ENCODE results near the gene LMAN1L.

LMAN1L gene

GRCh38 chr15:74831813-74832495 is 19.3 kb downstream of the LMAN1L start:
- H3K4me3 ChIP-seq (ENCODE audit: low read depth, low read length), result no peak overlapping the region
- no peak for DNase-seq (ENCODE audit: low read depth)

- DNase-seq (ENCODE audit: low read depth), result no peak
- H3K4me3 ChIP-seq (ENCODE audit: low read depth, low read length), result no peak overlapping the region
Measured at GRCh38 chr15:74832826-74833225, 20.2 kb downstream of the LMAN1L start.

GRCh38 chr15:74833376-74834107 is 20.9 kb downstream of the LMAN1L start:
- H3K4me3 ChIP-seq (ENCODE audit: low read depth, low read length), result no peak overlapping the region
- no peak for DNase-seq (ENCODE audit: low read depth)

GRCh38 chr15:74835312-74835823 is 22.7 kb downstream of the LMAN1L start:
- DNase-seq (ENCODE audit: low read depth), result no peak
- no peak overlapping the region for H3K4me3 ChIP-seq (ENCODE audit: low read depth, low read length)

- DNase-seq (ENCODE audit: low read depth), result no peak
- H3K4me3 ChIP-seq (ENCODE audit: low read depth, low read length), result no peak overlapping the region
Measured at GRCh38 chr15:74836846-74837245, 24.2 kb downstream of the LMAN1L start.

- no peak overlapping the region for H3K4me3 ChIP-seq (ENCODE audit: low read depth, low read length)
- DNase-seq (ENCODE audit: low read depth), result no peak
Measured at GRCh38 chr15:74837482-74838136, 25.0 kb downstream of the LMAN1L start.

GRCh38 chr15:74838137-74838516 is 25.5 kb downstream of the LMAN1L start:
- H3K4me3 ChIP-seq (ENCODE audit: low read depth, low read length), result no peak overlapping the region
- no peak for DNase-seq (ENCODE audit: low read depth)

GRCh38 chr15:74838746-74839525 is 26.3 kb downstream of the LMAN1L start:
- DNase-seq (ENCODE audit: low read depth), result no peak

GRCh38 chr15:74839526-74840395 is 27.1 kb downstream of the LMAN1L start:
- H3K4me3 ChIP-seq (ENCODE audit: low read depth, low read length), result no peak overlapping the region
- DNase-seq (ENCODE audit: low read depth), result no peak

More at GRCh38 chr15:74838746-74839525, 26.3 kb downstream of the LMAN1L start:
- no peak overlapping the region for H3K4me3 ChIP-seq (ENCODE audit: low read depth, low read length)

GRCh38 chr15:74840851-74841775 is 28.5 kb downstream of the LMAN1L start:
- DNase-seq (ENCODE audit: low read depth), result no peak
- no peak overlapping the region for H3K4me3 ChIP-seq (ENCODE audit: low read depth, low read length)

GRCh38 chr15:74841891-74842373 is 29.3 kb downstream of the LMAN1L start:
- no peak for DNase-seq (ENCODE audit: low read depth)
- peak overlapping the region; percentile 75 for H3K4me3 ChIP-seq (ENCODE audit: low read depth, low read length)

- peak; percentile 43 for DNase-seq (ENCODE audit: low read depth)
- peak within 1 kb of the TSS; percentile 75 for H3K4me3 ChIP-seq (ENCODE audit: low read depth, low read length)
Measured at GRCh38 chr15:74842581-74843444, 30.2 kb downstream of the LMAN1L start, which contains the start of gene ULK3. ULK3 (minus strand) TSS chr15:74843156; CDS start chr15:74843105, 51 bp downstream.

GRCh38 chr15:74843445-74843828 is 30.8 kb downstream of the LMAN1L start:
- no peak for DNase-seq (ENCODE audit: low read depth)
- peak overlapping the region; percentile 75 for H3K4me3 ChIP-seq (ENCODE audit: low read depth, low read length)

GRCh38 chr15:74843891-74844299 is 31.3 kb downstream of the LMAN1L start:
- H3K4me3 ChIP-seq (ENCODE audit: low read depth, low read length), result peak overlapping the region; percentile 75
- no peak for DNase-seq (ENCODE audit: low read depth)

- H3K4me3 ChIP-seq (ENCODE audit: low read depth, low read length), result no peak overlapping the region
- no peak for DNase-seq (ENCODE audit: low read depth)
Measured at GRCh38 chr15:74844319-74845207, 31.9 kb downstream of the LMAN1L start.

- no peak for DNase-seq (ENCODE audit: low read depth)
- H3K4me3 ChIP-seq (ENCODE audit: low read depth, low read length), result no peak overlapping the region
Measured at GRCh38 chr15:74845208-74845568, 32.6 kb downstream of the LMAN1L start.
